Endothelial cell of umbilical vein (primary cell): Measurements from ENCODE around the gene NXPH4. TPM values are rescaled to one million over a fixed set of nuclear protein-coding genes. Genes with fewer than 3 reads are reported as not detected.

Source experiments
- BruUV-seq: library from RNA; stranded (reverse); fragments of 400-500 nt; replicated peaks from 2 replicates; lab custom pipeline; 2021; lab: Mats Ljungman, UMichigan
- CTCF ChIA-PET: fragments of 300-600, 350-600 bp; sonication (Branson Sonifier 250); formaldehyde crosslinking; loops from one replicate; lab custom pipeline; 2021; ENCODE audit warnings: antibody characterized with exemption, inconsistent platforms; lab: Charles Lee
- POLR2A ChIA-PET: fragments of 300-600, 350-600 bp; sonication (Branson Sonifier 250); formaldehyde crosslinking; loops from one replicate; lab custom pipeline; 2021; ENCODE audit warnings: antibody characterized with exemption, inconsistent platforms; lab: Charles Lee
- DNase-seq: peaks from one replicate; pipeline ENCODE4 v3.0.0-alpha.2; 2011; ENCODE audit warnings: low read depth, low spot score
- FAIRE-seq: peaks from 2 replicates; lab custom pipeline; 2011; peaks lifted over from hg19 to GRCh38; lab: Jason Lieb, UNC
- H2AFZ ChIP-seq: 2 replicates; pipeline ENCODE4 v1.6.0; 2012; ENCODE audit warnings: low read depth, low read length, control low read depth, inconsistent platforms
- H3K27ac ChIP-seq: 2 replicates; pipeline ENCODE4 v1.5.1; 2011; ENCODE audit warnings: low read depth, mild to moderate bottlenecking, control low read depth, low read length, moderate library complexity; ENCODE audit not compliant: insufficient read depth
- H3K27me3 ChIP-seq, 2 experiments: 2 replicates each; pipeline versions ENCODE4 v1.6.0 to v1.6.1; 2011; ENCODE audit warnings: low read length in 2 of 2, mixed read lengths in 1 of 2; ENCODE audit not compliant: control insufficient read depth in 2 of 2, insufficient read depth in 2 of 2
- H3K36me3 ChIP-seq, 2 experiments: 2 replicates in 1 of 2; 3 replicates in 1 of 2; pipeline ENCODE4 v1.5.1; 2011; ENCODE audit warnings: low read length in 2 of 2, mild to moderate bottlenecking in 1 of 2, moderate library complexity in 1 of 2; ENCODE audit not compliant: control insufficient read depth in 2 of 2, insufficient read depth in 2 of 2; ENCODE audit errors: extremely low read depth in 1 of 2
- H3K4me1 ChIP-seq: 3 replicates; pipeline ENCODE4 v1.5.1; 2011; ENCODE audit warnings: mild to moderate bottlenecking, low read length; ENCODE audit not compliant: control insufficient read depth, insufficient read depth; ENCODE audit errors: extremely low read depth
- H3K4me2 ChIP-seq: 2 replicates; pipeline ENCODE4 v1.6.1; 2011; ENCODE audit warnings: low read length, control low read depth, mixed read lengths; ENCODE audit not compliant: insufficient read depth
- H3K4me3 ChIP-seq, 3 experiments: fragments of 200-600 bp in 1 of 3; sonication (generic), shearing (Covaris generic) in 1 of 3; replicated peaks in 1 of 3; 2 replicates each; pipeline ENCODE4 v1.5.1; 2011 to 2016; ENCODE audit warnings: control low read depth in 3 of 3, low read length in 3 of 3, mild to moderate bottlenecking in 2 of 3, inconsistent platforms in 1 of 3, low read depth in 1 of 3, moderate library complexity in 1 of 3; ENCODE audit not compliant: insufficient read depth in 1 of 3
- H3K79me2 ChIP-seq: 2 replicates; pipeline ENCODE4 v1.6.0; 2012; ENCODE audit warnings: low read length, inconsistent platforms; ENCODE audit not compliant: control insufficient read depth, insufficient read depth
- H3K9ac ChIP-seq: replicated peaks from 2 replicates; pipeline ENCODE3; 2011; ENCODE audit warnings: low read length, control low read depth; ENCODE audit not compliant: insufficient read depth; ENCODE audit errors: extremely low read depth
- H3K9me1 ChIP-seq: replicated peaks from 3 replicates; pipeline ENCODE4 v1.6.0; 2011; ENCODE audit warnings: mild to moderate bottlenecking, low read length; ENCODE audit not compliant: control insufficient read depth, insufficient read depth; ENCODE audit errors: extremely low read depth
- H3K9me3 ChIP-seq: replicated peaks from 2 replicates; pipeline ENCODE4 v1.5.1; 2012; ENCODE audit warnings: low read length, inconsistent platforms; ENCODE audit not compliant: control insufficient read depth, insufficient read depth
- H4K20me1 ChIP-seq: replicated peaks from 2 replicates; pipeline ENCODE3; 2011; ENCODE audit warnings: mild to moderate bottlenecking, low read length; ENCODE audit not compliant: control insufficient read depth, insufficient read depth; ENCODE audit errors: extremely low read depth
- FOS ChIP-seq: IDR thresholded peaks from 2 replicates; pipeline ENCODE4 v1.6.1; 2011; ENCODE audit warnings: mild to moderate bottlenecking, low read length, moderate library complexity, borderline replicate concordance; ENCODE audit not compliant: insufficient read depth
- JUN ChIP-seq: IDR thresholded peaks from 2 replicates; pipeline ENCODE4 v1.6.1; 2011; ENCODE audit warnings: borderline replicate concordance, low read depth; ENCODE audit not compliant: insufficient read length, insufficient read depth
- MYC ChIP-seq: IDR thresholded peaks from one replicate; pipeline ENCODE4 v1.6.1; 2011; ENCODE audit warnings: mild to moderate bottlenecking, low read depth, low read length
- POLR2A ChIP-seq: IDR thresholded peaks from 2 replicates; pipeline ENCODE4 v1.6.1; 2012; ENCODE audit warnings: low read depth, mild to moderate bottlenecking, control low read depth, low read length
- dilution Hi-C: fragments of 300-500 bp; cut with MboI; formaldehyde crosslinking; loops from one replicate; pipeline ENCODE4 v1.15.0; 2019; ENCODE audit warnings: low sequenced_read_pairs; ENCODE audit not compliant: extremely low pct_ligation_motif_present
- intact Hi-C: fragments of 100-400 bp; cut with micrococcal nuclease; formaldehyde crosslinking; loops from one replicate; pipeline ENCODE4 v1.10.0; 2022
- polyA plus RNA-seq, 4 experiments: library from polyadenylated mRNA; depleted of rRNA in 3 of 4; stranded (reverse) in 3 of 4; unstranded in 1 of 4; fragments of >200 nt; gene quantifications; 2 replicates each; pipeline versions ENCODE4 v1.2.1 to v1.2.3, GENCODE V29; 2011 to 2012; ENCODE audit warnings: missing spikeins in 1 of 4
- total RNA-seq: library from RNA; stranded (reverse); gene quantifications from 2 replicates; pipeline ENCODE4 v1.2.3, GENCODE V29; 2021

The NXPH4 gene
- total and polyA plus RNA-seq, 2 donors (not counting 3 experiments of a cell fraction or from before 2014, with no cell fraction given): 0.07 TPM; not detected in 1

DNA sequence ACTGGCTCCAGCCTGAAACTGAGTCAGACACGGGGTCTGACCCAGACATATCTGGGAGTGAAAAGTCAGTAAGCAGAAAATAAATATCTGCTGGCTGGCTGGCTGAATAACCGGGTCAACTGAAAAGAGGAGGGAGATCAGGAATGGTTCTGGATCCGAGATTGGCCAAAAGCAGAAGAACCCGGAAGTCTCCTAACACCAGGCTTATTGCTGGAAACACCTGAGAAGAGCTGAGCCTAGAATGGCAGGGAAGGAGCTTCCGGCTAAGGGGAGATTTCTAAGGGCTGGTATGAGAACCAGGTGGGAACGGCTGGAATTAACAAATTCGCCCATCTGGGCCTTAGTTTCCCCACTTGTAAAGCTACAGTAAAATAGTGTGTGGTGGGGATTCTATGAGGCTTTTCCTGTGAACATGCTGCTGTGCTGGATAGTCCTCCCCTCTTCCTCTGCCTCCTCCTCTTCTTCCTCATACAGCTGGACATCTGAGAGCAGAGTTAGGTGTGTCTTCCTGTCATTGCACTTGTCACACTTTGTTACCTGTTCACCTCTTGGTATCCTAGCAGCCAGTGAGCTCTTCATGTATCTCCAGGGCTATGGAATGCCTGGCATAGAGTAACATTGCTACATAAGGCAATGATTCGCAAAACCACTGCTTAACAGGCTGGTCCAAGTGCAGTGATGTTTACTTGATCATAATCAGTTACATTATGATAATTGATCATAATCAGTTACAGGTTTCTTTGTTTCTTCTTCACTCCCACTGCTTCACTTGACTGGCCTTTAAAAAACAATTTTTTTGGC, 10.9 kb downstream of the NXPH4 start:
- Histone ChIP-seq H3K9me1 (no peaks in the 10 kb centered on the region), H3K4me3 (no peak overlapping the region), H2AFZ (no peak overlapping the region), H3K4me1 (peaks cover 18% of the 10 kb centered on the region), H3K36me3 (peaks cover under 1 to 11% of the 10 kb centered on the region in 2 experiments), H3K27me3 (peaks cover 35 to 39% of the 10 kb centered on the region in 2 experiments), H3K9me3 (no peaks in the 10 kb centered on the region), H3K4me2 (no peak overlapping the region), H3K9ac (no peak overlapping the region), H3K27ac (no peak overlapping the region), H4K20me1 (no peaks in the 10 kb centered on the region), H3K79me2 (peaks cover 23% of the 10 kb centered on the region)
- no peak for DNase-seq
- ChIA-PET POLR2A (no interaction called here), CTCF (interaction anchor here (0.7 to 5.3 kb wide), 4 partner anchors 11 to 14 kb away, joined by 3 to 50 read pairs (median 6); no protein-coding TSS in a partner anchor)
- no TSS peak for BruUV-seq
- dilution Hi-C loops (no loop called here), intact Hi-C loops (no loop called here)
- FAIRE-seq: peak; percentile 33
- no peak for TF ChIP-seq JUN
- TF ChIP-seq MYC: no peak

DNA sequence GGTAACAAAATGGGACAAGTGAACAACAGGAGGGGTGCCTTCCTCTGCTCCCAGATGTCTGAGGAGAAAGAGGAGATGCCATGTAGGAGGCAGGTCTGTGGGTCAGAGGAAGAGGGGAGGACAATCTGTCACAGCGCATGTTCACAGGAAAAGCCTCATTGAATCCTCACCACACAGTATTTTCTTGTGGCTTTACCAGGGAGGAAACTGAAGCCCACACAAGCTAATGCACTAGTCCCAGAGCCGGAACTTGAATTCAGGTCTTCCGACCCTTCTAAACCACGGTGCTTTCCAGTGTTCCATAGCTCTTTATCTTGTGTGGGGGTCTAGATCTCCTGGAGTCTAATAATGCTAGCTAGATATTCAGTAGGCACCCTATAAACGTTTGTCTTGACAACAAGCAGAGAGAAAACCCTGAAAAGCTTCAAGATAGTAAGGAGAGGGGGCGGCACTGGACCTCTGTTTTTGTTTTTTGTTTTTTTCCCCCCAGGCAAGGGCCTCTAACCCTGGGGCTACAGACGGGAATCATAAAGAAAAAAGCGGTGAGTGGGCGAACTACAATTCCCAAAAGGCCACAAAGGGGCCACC, 12.5 kb downstream of the NXPH4 start:
- H3K27ac ChIP-seq: peak overlapping the region; percentile 91
- peak overlapping the region in 2 of 3 experiments; percentile 63 to 73 for H3K4me3 ChIP-seq
- intact Hi-C loops: no loop called here
- ChIA-PET CTCF (interaction anchor here (1.0 to 5.0 kb wide), 15 partner anchors 10 to 230 kb away, joined by 3 to 129 read pairs (median 4); partner anchors contain the start of genes GLI1 and STAC3), POLR2A (interaction anchor here (0.6 to 1.5 kb wide), 4 partner anchors 11 to 118 kb away, joined by 3 to 11 read pairs (median 4); partner anchors contain the start of gene STAT6)
- H3K4me2 ChIP-seq: peak overlapping the region; percentile 77
- H3K36me3 ChIP-seq: peaks cover 3 to 27% of the 10 kb centered on the region in 2 experiments
- H3K4me1 ChIP-seq: peaks cover 18% of the 10 kb centered on the region
- BruUV-seq: TSS peak; percentile 89
- FAIRE-seq (no peak), DNase-seq (no peak)
- H2AFZ ChIP-seq: peak overlapping the region; percentile 69
- H3K9me3 ChIP-seq: no peaks in the 10 kb centered on the region
- dilution Hi-C loops: no loop called here
- H4K20me1 ChIP-seq: no peaks in the 10 kb centered on the region
- TF ChIP-seq POLR2A (peak; percentile 2), FOS (no peak)
- H3K79me2 ChIP-seq: peaks cover 23% of the 10 kb centered on the region
- no peaks in the 10 kb centered on the region for H3K9me1 ChIP-seq
- peaks cover 21 to 24% of the 10 kb centered on the region in 2 experiments for H3K27me3 ChIP-seq
- peak overlapping the region; percentile 96 for H3K9ac ChIP-seq
